LHCN-M2 (cell line): ENCODE results near the gene MAML1. TPM values are rescaled to one million over a fixed set of nuclear protein-coding genes. Genes with fewer than 3 reads are reported as not detected.
A peak's percentile ranks its signal among the peaks of the same experiment; 100 is the strongest.

Experiments used
- DNase-seq: peaks from one replicate; pipeline ENCODE4 v3.0.0-alpha.2; 2012; ENCODE audit warnings: low read depth
- total RNA-seq: library from RNA; depleted of rRNA; stranded (reverse); fragments of >200 nt; gene quantifications from 2 replicates; pipeline ENCODE4 v1.2.3, GENCODE V29; 2014

MAML1 gene
- total RNA-seq, 1 experiment from 2014 or later, result 11.7 TPM

- no peak for DNase-seq
Measured at GRCh38 chr5:179794171-179794570, 61.5 kb downstream of the MAML1 start.

- no peak for DNase-seq
Measured at GRCh38 chr5:179794575-179794974, 62.0 kb downstream of the MAML1 start.

DNA sequence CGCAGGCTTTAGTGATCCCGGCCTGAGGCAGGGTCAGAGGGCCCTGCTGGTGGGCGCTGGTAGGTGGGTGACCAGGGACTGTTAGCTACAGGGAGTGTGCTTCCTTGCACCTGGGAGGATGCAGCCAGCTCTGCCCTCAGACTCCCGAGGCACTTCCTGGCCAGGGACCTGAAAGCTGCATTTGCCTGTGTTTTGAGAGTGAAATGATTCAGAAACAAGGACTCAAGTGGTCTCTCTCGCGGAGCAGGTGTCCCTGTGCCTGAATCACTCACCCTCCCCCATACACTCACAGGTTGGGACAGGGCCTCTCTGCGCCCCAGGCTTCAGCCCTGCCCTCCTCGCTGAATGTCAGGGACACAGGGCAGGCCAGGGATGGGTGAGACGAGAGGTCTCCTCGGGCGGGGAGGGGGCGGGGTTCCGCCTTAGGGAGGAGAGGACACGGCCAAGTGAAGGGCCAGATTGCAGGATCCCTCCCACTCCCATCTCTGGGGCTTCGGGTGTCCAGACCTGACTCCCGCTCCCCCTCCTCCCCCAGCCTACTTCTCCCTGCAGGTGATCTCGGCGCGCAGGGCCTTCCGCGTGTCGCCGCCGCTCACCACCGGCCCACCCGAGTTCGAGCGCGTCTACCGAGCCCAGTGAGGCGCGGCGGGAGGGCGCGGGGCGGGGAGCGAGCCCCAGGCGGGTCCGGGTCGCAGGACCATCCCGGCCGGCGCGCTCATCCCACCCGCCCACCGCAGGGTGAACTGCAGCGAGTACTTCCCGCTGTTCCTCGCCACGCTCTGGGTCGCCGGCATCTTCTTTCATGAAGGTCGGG lies 62.6 kb downstream of the MAML1 start:
- DNase-seq, result no peak

GRCh38 chr5:179795863-179796833 lies 63.5 kb downstream of the MAML1 start:
- DNase-seq, result peak; percentile 75

DNA sequence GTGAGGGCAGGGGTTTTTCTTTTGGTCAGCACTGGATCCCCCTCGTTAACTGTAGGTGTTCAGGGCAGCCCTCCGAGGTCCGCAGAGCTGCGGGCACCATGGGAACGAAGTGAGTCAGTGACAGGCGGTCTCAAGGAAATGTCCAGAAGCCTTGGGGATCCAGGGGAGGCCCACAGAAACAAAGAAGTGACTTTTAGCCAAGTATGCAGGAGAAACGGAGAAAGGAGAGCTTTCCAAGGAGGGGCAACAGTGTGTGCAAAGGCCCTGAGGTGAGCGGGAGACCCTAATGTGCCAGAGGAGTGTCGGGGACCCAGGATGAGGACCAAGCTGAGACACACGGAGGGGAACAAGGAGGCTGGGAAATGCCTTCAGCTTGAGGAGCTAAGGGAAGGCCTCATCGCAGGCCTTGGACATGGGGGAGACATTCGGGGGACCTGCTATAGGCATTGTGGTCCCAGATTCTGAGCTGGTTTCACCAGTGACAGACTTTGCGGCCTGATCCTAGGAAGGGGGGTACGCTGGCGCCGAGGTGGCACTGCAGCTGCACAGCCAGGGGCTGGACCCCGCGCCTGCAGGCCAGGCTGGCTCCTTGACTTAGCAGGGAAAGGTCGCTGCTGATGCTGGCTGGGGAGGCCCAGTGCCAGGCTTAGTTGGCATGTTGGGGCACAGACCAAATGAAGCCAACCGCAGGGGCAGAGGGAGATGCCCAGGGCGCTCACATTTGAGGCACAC lies 64.4 kb downstream of the MAML1 start:
- DNase-seq, result no peak

DNA sequence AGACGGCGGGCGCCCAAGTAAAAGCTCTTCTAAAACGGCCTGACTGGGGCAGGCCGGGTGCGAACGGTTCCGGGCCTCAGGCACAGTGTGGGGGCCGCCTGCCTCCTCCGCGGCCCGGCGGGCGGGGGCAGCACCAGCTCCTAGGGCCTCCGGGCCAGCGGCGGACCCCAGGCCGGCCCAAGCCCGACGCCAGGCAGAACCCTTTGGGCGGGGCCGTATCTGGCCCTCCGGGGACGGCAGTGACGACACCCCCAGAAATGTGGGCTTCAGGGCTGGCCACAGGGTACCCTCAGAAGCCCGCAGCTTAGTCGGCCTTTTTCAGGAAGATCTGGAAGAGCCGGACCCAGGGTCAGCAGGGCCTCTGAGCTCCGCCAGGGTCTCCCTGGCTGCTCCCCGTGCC lies 65.1 kb downstream of the MAML1 start:
- no peak for DNase-seq

GRCh38 chr5:179798144-179798770 lies 65.6 kb downstream of the MAML1 start:
- DNase-seq, result no peak

- no peak for DNase-seq
Measured at GRCh38 chr5:179798771-179799643, 66.4 kb downstream of the MAML1 start.

DNA sequence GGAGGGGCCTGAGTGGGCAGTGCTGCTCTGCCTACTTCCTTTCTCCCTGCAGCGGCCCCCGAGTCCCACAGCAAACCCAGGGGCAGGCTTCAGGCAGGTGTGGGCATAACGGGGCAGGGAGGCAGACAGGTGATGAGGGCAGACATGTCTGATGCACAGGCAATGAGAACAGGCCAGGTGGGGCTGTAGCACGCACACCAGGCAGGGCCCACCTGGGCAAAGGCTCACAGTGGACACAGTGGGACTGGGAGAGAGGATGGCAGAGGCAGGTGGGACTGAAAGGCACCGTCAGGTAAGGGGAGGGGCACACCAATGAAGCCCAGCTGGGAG lies 67.0 kb downstream of the MAML1 start:
- no peak for DNase-seq

DNA sequence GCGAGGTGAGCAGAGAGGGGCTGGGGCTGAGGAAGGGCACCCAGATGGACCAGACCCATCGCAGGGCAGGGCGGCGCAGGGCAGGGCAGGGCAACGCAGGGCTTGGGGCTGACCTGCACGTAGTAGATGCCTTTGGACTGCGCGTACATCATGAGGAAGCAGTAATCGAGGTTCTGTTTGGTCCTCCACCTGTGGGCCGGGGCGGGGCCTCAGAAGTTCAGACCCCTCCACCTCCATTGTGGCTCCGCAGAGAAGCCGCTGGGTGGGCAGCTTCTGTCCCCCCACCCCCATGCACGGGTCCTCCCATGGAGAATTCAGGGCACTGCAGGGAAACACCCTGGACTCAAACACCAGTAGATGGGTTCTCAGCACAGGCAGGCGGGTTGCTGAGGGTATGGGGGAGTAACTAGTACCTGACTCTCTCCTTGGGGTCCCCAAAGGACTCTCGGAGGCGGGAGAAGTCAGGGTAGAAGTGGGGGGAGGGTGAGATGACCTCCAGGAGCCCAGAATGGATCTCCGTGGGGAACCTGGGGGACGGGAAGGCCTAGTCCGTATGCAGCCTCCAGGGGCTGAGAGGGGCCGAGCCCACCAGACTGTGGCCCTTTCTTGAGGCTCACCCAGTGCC lies 67.6 kb downstream of the MAML1 start:
- no peak for DNase-seq

DNA sequence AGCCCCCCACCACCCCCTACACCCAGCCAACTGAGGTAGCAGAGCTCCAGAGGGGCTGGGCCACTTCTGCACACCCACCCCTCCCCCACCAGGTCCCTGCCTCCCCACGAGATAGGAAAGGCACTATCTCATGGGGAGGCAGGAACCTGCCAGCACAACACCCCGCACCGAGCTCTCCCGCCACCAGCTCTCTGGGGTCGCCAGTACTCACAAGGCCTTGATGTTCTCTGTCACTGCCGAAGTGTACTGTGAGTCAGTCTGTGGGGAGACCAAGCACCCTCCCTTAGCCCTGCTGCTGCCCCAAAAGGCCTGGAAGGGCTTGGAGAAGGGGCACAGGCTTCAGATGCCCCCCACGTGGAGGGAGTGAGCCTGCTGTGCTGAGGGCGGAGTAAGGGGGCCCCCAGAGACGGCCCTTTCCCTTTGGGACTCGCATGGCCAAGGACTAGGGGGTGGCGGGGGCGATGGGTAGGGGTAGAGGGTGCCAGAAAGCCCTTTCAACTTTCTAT lies 68.1 kb downstream of the MAML1 start:
- no peak for DNase-seq

DNA sequence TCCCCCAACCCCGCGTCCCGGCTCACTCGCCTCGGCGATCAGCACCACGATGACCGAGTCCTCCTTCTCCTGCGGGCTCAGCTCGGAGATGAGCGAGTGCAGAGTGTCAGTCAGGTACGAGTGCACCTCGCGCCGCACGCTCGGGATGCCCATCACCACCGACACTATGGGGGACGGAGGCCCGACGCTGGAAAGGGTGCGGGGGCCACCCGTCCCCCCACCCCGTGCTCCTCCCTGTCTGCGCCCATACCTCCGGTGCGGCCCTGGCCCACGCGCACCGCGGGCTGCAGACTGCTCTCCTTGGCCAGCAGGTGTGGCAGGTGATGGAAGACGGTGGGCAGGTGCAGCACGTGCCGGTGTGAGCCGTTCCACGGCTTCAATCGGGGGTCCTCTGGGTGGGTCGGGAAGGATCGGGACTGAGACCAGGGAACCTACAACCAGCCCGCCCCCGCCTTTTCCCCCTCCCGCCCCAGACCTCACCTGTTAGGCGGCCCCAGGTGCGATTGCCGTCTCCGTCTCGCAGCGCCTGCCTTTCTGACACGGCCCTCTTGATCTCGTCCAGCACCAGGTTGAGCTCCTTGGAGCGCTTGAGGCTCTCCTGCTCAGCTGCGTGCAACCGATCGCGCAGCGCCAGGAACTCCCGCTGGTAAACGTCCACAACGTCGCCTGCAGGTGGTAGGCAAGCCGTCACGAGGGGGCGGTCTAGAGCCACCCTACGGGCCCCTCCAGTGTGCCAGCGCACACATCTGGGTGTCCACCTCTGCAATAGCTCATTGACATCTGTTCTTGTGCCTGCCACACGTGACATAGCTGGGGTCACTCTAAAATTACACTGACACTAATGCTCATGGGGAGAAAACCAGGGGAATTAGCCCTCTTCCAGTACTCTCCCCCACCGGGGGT lies 68.9 kb downstream of the MAML1 start:
- DNase-seq, result no peak

DNA sequence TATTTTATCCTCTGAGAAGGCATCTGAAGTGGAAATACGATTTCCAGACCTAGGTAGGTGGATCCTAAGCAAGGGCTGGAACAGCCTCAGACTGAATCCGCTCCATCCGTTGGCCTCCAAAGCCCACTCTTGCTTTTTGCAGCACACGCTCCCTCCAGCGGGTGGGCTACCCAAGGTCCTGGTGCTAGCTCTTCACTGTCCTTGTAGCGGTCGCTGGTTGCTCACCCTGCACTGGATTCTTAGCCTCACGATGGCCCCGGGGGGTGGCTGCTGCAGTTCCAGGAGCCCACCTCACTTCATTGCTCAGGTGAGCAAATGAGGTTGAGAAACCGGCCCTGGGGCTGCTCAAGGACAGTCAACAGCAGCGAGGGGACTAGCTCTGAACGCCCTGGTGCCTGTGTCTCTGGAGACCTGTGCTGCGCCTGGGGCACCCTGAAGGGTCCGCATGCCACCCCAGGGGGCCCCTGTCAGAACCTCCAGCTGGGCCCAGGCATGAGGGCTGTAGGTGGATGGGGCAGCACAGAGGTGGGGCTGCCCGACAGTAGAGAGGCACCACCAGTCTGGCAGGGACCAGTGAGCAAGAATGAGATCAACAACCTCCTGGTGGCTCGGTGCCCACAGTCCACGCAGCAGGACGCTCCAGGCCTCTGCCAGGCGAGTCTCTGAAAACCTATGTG lies 69.7 kb downstream of the MAML1 start:
- no peak for DNase-seq

DNA sequence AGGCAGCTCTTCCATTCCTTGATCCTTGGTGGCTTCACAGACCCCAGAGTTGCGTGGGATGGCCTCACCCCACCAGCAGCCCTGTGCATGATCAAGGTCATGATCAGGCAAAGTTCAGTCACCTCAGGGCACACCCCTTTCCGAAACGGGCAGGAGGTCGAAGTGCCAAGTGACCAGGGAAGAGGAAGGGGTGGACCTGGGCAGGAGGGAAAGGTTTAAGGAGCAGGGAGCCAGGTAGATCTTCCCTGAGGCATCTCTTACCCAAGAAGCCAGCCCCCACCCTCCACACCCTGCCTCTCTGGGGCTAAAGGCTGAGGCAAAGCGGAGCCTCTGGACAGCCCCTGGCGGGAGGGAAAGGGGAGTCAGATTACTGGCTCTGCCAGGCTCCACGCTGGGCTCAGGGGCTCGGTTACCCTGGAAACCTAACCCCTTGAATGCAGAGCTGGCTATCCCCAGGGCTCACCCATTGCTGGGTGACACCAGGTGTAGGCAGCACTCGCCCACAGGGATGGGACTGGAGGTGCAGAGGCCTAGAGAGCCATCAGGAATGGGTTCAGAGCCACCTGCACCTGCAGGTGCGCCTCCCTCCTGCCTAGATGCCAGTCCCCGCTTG lies 70.4 kb downstream of the MAML1 start:
- DNase-seq, result no peak

DNA sequence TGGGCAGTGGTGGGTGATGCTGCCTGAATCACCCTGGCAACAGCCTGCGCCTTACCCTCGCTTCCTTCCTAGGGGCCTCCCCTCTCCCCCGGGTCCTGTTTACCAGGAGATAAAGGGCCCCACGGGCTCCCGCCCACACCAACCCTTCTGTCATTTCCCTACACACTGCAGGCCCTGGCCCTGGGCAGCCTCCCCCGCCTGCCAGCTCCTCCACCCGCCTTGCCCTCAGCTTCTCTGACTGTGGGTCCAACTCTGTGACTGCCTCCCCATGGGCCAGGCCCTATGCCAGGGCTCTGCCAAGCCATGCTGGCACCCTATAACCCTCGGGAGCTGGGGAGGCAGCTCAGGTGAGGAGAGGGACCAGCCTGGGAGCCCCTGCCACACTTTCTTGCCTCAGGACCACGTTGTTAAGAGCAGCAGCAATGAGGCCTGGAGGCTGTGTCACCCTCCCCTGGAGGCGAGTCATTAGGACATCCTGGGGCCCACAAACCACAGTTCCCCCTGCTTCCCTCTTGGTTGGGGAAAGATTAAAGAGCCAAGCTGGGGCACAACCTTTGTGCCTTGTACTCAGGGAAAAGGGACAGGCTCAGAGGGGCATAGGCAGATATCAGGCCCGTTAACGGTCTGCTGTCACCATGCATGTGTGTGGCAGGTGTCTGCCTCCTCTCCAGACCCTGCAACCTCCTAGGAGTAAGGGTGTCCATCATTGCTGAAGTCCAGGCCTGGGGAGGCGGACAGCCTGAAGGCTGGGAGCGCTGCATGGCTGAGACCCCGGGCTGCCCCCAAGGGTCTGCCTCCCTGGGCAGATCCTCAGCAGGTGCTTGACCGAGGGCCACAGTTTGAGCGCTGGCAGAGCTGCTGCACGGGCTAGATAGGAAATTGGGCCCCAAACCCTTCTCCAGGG lies 71.3 kb downstream of the MAML1 start:
- peak; percentile 33 for DNase-seq

GRCh38 chr5:179804555-179804947 lies 71.9 kb downstream of the MAML1 start:
- no peak for DNase-seq

DNA sequence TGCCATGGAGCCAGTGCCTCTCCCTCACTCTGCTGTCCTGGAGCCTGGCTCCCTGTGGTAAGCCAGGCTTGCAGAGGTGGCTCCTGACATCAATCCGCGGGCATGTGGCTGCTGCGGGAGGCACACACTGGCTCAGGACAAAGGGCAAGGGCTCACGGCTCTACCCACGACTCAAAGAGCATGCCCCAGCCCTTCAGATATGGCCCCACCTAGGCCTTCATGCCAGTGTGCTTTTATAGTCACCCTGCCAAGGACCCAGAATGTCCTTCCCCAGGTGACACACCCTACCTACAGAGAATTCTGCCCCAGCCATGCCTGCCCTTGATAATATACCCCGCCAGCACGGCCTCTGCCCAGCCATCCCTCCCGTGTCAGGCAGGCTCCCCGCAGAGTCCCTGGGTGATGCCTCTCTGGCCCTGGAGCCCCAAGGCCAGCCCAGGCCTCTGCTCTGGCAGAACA lies 72.5 kb downstream of the MAML1 start:
- DNase-seq, result no peak
